ENCODE data around the gene RBFOX2. TPM values are rescaled to one million over a fixed set of nuclear protein-coding genes. Genes with fewer than 3 reads are reported as not detected.
A peak's percentile ranks its signal among the peaks of the same experiment; 100 is the strongest.

Gene RBFOX2
- total RNA-seq, 2 donors from 2014 or later, result 104 to 120 TPM

- Histone ChIP-seq H3K27me3 (ENCODE audit: control insufficient read depth, insufficient read depth, low read length, poor library complexity, severe bottlenecking) (no peaks in the 10 kb centered on the region), H3K27ac (ENCODE audit: low read depth, low read length) (no peak overlapping the region), H3K4me1 (ENCODE audit: control insufficient read depth, insufficient read depth, low read length) (peaks cover 16% of the 10 kb centered on the region), H3K9ac (ENCODE audit: extremely low read depth, low read length, poor library complexity, severe bottlenecking) (no peak overlapping the region), H3K9me3 (ENCODE audit: control insufficient read depth, low read length) (no peaks in the 10 kb centered on the region), H3K4me3 (ENCODE audit: low read length) (no peak overlapping the region), H3K36me3 (ENCODE audit: control insufficient read depth, insufficient read depth, low read length) (no peaks in the 10 kb centered on the region)
- no peak overlapping the region for H3K27ac Mint-ChIP-seq
- no peaks in the 10 kb centered on the region for H3K36me3 Mint-ChIP-seq (ENCODE audit: low read depth)
- H3K27me3 Mint-ChIP-seq (ENCODE audit: insufficient read depth), result no peaks in the 10 kb centered on the region
- TF ChIP-seq, protein P1, sequence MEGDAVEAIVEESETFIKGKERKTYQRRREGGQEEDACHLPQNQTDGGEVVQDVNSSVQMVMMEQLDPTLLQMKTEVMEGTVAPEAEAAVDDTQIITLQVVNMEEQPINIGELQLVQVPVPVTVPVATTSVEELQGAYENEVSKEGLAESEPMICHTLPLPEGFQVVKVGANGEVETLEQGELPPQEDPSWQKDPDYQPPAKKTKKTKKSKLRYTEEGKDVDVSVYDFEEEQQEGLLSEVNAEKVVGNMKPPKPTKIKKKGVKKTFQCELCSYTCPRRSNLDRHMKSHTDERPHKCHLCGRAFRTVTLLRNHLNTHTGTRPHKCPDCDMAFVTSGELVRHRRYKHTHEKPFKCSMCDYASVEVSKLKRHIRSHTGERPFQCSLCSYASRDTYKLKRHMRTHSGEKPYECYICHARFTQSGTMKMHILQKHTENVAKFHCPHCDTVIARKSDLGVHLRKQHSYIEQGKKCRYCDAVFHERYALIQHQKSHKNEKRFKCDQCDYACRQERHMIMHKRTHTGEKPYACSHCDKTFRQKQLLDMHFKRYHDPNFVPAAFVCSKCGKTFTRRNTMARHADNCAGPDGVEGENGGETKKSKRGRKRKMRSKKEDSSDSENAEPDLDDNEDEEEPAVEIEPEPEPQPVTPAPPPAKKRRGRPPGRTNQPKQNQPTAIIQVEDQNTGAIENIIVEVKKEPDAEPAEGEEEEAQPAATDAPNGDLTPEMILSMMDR (conservative IDR thresholded peaks at IDR 0.05), result no peak
- peaks cover 44% of the 10 kb centered on the region for H3K4me1 Mint-ChIP-seq
- DNase-seq, result no peak
- no peaks in the 10 kb centered on the region for H3K9me3 Mint-ChIP-seq
- no peak overlapping the region for H3K4me3 Mint-ChIP-seq
- 78 to 83% methylated on average over 2 to 3 of the region's 3 CpGs for WGBS, 2 experiments (ENCODE audit: insufficient coverage in 1 of 2, insufficient read length in 1 of 2)
These were observed 110.2 kb downstream of the RBFOX2 start for GRCh38 chr22:35918456-35918855.

- DNase-seq, result no peak
- Histone ChIP-seq H3K9me3 (ENCODE audit: control insufficient read depth, low read length) (no peaks in the 10 kb centered on the region), H3K9ac (ENCODE audit: extremely low read depth, low read length, poor library complexity, severe bottlenecking) (no peak overlapping the region), H3K36me3 (ENCODE audit: control insufficient read depth, insufficient read depth, low read length) (no peaks in the 10 kb centered on the region), H3K4me1 (ENCODE audit: control insufficient read depth, insufficient read depth, low read length) (peaks cover 16% of the 10 kb centered on the region), H3K4me3 (ENCODE audit: low read length) (no peak overlapping the region), H3K27ac (ENCODE audit: low read depth, low read length) (no peak overlapping the region), H3K27me3 (ENCODE audit: control insufficient read depth, insufficient read depth, low read length, poor library complexity, severe bottlenecking) (no peaks in the 10 kb centered on the region)
- H3K9me3 Mint-ChIP-seq, result no peaks in the 10 kb centered on the region
- H3K27ac Mint-ChIP-seq, result no peak overlapping the region
- no peak overlapping the region for H3K4me3 Mint-ChIP-seq
- H3K27me3 Mint-ChIP-seq (ENCODE audit: insufficient read depth), result no peaks in the 10 kb centered on the region
- H3K36me3 Mint-ChIP-seq (ENCODE audit: low read depth), result no peaks in the 10 kb centered on the region
- TF ChIP-seq, protein P1 (conservative IDR thresholded peaks at IDR 0.05), result no peak
- WGBS, 2 experiments (ENCODE audit: insufficient coverage in 1 of 2, insufficient read length in 1 of 2), result 91 to 100% methylated on average over 2 to 4 of the region's 4 CpGs
- H3K4me1 Mint-ChIP-seq, result peaks cover 44% of the 10 kb centered on the region
These were observed 111.0 kb downstream of the RBFOX2 start for GRCh38 chr22:35917651-35918050.

GRCh38 chr22:35915477-35916013 lies 113.1 kb downstream of the RBFOX2 start:
- Mint-ChIP-seq H3K36me3 (ENCODE audit: low read depth) (no peaks in the 10 kb centered on the region), H3K27ac (peak overlapping the region; percentile 90), H3K4me3 (peak overlapping the region; percentile 52), H3K4me1 (peaks cover 54% of the 10 kb centered on the region), H3K9me3 (no peaks in the 10 kb centered on the region), H3K27me3 (ENCODE audit: insufficient read depth) (no peaks in the 10 kb centered on the region)
- Histone ChIP-seq H3K4me3 (ENCODE audit: low read length) (peak overlapping the region; percentile 83), H3K9me3 (ENCODE audit: control insufficient read depth, low read length) (no peaks in the 10 kb centered on the region), H3K27me3 (ENCODE audit: control insufficient read depth, insufficient read depth, low read length, poor library complexity, severe bottlenecking) (no peaks in the 10 kb centered on the region), H3K27ac (ENCODE audit: low read depth, low read length) (peak overlapping the region; percentile 89), H3K9ac (ENCODE audit: extremely low read depth, low read length, poor library complexity, severe bottlenecking) (peak overlapping the region; percentile 59), H3K4me1 (ENCODE audit: control insufficient read depth, insufficient read depth, low read length) (peaks cover 31% of the 10 kb centered on the region), H3K36me3 (ENCODE audit: control insufficient read depth, insufficient read depth, low read length) (no peaks in the 10 kb centered on the region)
- no peak for DNase-seq
- TF ChIP-seq, protein P1 (conservative IDR thresholded peaks at IDR 0.05), result no peak
- whole genome bisulfite sequencing, 2 experiments (ENCODE audit: insufficient coverage in 1 of 2, insufficient read length in 1 of 2), result 53 to 54% methylated on average over 4 to 5 of the region's 5 CpGs
